GM13976 (cell line): ENCODE data around the gene CCDC86.

Source experiments
- DNase-seq: peaks from one replicate; pipeline ENCODE4 v3.0.0; 2012; ENCODE audit warnings: low spot score
- in situ Hi-C: fragments of 300-500 bp; cut with MboI; formaldehyde crosslinking; loops from one replicate; pipeline ENCODE4 v1.12.0; 2022; ENCODE audit warnings: low sequenced_read_pairs, mixed read lengths, inconsistent platforms; ENCODE audit not compliant: unreplicated experiment
- TF ChIP-seq, protein P1 (sequence below): IDR thresholded peaks from 2 replicates; pipeline ENCODE4 v1.5.1; 2012; ENCODE audit warnings: borderline replicate concordance, mild to moderate bottlenecking; ENCODE audit not compliant: insufficient read depth; ENCODE audit errors: extremely low read depth, missing control alignments, control extremely low read depth

The CCDC86 gene, protein sequence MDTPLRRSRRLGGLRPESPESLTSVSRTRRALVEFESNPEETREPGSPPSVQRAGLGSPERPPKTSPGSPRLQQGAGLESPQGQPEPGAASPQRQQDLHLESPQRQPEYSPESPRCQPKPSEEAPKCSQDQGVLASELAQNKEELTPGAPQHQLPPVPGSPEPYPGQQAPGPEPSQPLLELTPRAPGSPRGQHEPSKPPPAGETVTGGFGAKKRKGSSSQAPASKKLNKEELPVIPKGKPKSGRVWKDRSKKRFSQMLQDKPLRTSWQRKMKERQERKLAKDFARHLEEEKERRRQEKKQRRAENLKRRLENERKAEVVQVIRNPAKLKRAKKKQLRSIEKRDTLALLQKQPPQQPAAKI

DNA sequence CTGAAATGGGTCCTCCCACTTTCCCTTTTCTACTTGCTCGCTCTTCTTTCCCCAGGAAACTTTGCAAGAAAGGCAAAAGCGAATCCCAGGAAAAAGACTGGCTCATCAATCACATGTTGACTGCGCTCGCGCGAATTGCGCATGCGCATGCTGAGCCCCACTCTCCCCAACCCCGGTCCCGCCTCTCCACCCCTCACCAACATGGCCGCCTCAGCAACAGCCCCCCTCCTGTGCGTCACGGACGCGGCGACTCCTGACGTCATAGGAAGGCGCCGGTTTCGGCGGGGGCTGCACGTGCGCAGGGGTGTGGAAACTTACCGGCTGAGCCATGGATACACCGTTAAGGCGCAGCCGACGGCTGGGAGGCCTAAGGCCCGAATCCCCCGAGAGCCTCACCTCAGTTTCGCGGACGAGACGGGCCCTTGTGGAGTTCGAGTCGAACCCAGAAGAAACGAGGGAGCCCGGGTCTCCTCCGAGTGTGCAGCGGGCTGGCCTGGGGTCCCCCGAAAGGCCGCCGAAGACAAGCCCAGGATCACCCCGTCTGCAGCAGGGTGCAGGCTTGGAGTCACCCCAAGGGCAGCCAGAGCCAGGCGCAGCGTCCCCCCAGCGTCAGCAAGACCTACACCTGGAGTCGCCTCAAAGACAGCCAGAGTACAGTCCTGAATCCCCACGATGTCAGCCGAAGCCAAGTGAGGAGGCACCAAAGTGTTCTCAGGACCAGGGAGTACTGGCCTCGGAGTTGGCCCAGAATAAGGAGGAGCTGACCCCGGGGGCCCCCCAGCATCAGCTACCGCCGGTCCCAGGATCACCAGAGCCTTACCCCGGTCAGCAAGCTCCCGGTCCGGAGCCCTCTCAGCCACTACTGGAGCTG is at the start of gene CCDC86:
CCDC86 (plus strand) TSS at position 317 of the 871 bp plus-strand sequence; CDS start at position 329, 12 bp downstream.
- in situ Hi-C loops: loop anchor here (25.0 kb wide), 1 partner anchor 345 kb away; no protein-coding TSS in a partner anchor
- TF ChIP-seq, protein P1, sequence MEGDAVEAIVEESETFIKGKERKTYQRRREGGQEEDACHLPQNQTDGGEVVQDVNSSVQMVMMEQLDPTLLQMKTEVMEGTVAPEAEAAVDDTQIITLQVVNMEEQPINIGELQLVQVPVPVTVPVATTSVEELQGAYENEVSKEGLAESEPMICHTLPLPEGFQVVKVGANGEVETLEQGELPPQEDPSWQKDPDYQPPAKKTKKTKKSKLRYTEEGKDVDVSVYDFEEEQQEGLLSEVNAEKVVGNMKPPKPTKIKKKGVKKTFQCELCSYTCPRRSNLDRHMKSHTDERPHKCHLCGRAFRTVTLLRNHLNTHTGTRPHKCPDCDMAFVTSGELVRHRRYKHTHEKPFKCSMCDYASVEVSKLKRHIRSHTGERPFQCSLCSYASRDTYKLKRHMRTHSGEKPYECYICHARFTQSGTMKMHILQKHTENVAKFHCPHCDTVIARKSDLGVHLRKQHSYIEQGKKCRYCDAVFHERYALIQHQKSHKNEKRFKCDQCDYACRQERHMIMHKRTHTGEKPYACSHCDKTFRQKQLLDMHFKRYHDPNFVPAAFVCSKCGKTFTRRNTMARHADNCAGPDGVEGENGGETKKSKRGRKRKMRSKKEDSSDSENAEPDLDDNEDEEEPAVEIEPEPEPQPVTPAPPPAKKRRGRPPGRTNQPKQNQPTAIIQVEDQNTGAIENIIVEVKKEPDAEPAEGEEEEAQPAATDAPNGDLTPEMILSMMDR: no peak
- peak; percentile 100 for DNase-seq

DNA sequence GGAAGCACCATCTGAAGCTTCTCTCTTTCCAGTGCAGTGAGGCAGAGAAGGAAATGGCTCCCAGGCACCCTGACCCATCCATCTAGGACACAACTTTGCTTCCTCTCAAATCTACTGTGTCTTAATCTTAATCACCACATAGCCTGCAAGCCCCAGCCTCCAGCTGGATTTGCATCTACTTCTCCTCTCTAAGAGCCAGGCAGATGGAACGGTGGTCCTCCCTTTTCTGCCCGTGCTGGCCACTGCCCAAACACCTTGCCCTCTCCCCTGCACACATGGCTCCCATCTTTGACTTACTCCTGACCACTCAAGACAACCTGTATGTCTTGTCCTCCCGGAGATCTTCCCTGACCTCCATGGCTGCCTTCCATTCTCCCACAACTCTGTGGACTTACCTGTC is 49.4 kb upstream of the CCDC86 start:
- in situ Hi-C loops: no loop called here
- TF ChIP-seq, protein P1: no peak
- no peak for DNase-seq

DNA sequence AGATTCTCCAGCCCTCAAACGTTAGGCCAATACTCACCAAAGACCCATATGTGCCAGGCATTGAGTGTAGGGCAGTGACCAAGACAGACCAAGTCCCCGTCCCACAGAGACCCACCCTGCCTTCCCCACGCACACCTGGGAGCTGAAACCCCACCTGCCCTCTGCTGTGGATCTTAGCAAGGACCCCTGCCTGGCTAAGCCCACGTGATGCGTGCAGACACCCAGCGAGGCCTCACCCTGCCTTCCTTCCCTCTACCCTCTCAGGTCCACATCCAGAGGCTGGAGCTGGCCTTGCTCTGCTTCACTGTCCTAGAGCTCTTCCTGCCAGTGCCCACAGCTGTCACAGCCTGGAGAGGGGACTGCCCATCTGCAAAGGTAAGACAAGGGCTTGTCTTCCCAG is 46.6 kb upstream of the CCDC86 start:
- in situ Hi-C loops: no loop called here
- TF ChIP-seq, protein P1: no peak
- DNase-seq: no peak

DNA sequence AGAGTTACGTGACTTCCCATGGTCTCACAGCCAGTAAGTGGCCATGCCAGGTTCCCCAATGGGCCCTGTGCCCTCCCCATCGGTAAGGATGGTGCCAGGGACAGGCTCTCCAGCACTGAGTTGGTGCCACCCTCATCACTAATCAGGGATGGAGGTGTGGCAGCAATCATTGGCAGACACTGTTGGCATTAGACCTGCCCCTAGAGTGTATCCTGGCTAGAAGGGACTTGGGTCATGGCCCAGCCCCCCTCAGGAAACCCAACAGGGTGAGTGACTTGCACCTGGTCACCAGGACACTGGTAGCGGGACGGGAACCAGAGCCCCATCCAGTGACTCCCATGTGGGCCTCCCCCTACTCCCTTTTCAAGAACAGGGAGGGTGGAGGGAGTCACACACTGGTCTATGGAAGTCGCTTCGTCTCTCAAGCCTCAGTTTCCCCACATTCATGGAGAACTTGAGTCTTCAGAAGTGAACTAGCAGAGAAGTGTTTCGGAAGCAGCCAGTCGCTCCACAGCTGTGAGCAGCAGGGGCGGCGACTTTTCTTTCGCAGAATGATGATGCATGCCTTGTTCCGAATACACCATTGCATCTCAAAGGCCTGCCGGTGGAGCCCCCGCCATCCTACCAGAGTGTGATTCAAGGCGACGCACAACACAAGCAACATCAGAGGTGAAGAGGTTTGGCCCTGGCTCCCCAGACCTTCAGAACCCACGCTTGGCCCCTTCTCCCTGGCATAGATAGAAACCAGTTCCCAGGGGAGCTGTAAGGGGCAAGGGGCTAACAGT is 43.9 kb upstream of the CCDC86 start:
- in situ Hi-C loops: no loop called here
- TF ChIP-seq, protein P1: no peak
- DNase-seq: no peak

DNA sequence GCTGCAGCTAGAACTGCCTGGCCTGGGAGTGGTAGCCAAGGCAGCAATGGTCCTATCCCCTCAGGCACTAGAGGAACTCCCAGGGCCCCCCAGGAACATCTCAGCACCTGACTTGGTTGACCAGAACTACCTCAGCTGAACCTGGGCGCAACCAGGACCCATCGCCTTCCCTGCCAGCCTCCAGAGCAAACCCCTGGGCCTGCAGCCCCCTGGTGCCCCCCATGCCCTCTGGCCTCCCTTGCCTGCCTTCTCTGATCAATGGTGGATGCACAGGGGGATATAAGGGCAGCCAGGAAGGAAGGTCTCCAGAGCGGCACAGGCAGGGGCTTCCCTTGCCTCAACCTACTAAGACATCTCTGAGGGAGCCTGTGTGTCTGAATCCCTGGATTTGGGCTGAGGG is 43.3 kb upstream of the CCDC86 start:
- no peak for DNase-seq
- TF ChIP-seq, protein P1: no peak
- in situ Hi-C loops: no loop called here

DNA sequence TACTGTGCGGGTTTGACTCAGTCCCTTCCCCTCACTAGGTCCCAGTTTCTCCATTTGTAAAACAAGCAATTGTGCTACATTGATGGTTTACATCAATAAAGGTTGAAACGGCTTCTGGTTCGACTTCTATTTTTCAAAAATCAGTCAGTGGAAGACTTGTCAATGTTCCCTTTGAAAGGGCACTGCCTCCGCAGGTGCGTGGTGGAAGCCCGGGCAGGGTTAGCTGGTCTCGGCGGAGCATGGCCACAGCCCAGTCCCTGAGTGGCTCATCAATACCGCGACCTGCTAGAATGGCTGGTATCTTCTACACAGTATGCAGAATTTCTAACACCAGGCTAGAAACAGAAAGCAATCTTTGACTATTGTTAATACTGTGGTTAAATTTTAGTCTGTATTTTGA is 40.7 kb upstream of the CCDC86 start:
- TF ChIP-seq, protein P1: no peak
- DNase-seq: no peak
- in situ Hi-C loops: no loop called here
